GM21528 (cell line): ENCODE measurements around the gene DLGAP1.
"Not testable (repeated sequence)": the region's sequence is repeated elsewhere in the genome, so short reads cannot be mapped to it uniquely, and the experiment has no call there.

Experiments used
- ATAC-seq: cut with Tn5 transposase; IDR thresholded peaks from one replicate; pipeline ENCODE4 v1.9.1; 2021; ENCODE audit warnings: mild to moderate bottlenecking, moderate library complexity; ENCODE audit not compliant: unreplicated experiment, low FRiP score

Gene DLGAP1

GRCh38 chr18:3472121-3472520 lies 983.0 kb downstream of the DLGAP1 start:
- not testable (repeated sequence) for ATAC-seq

GRCh38 chr18:3471141-3471648 lies 983.9 kb downstream of the DLGAP1 start:
- ATAC-seq, result no peak

DNA sequence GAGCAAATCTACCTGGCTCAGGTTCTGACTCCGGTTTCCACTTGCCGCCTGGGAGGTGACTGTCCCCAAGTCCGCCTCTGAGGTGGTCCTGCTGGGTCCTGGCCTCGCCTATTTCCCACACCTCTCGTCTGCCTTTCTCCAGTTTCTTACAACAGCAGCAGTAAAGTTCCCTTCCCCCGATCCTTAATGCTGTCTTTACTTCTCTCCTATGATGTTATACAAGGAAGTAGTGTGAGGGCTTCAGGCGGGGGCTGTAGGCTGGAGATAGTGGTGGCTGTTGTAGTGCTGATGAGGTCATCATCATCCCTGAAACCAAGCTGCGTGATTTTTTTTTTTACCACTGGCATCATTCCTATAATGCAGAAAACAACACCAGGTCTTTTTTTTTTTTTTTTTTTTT lies 986.3 kb downstream of the DLGAP1 start:
- no peak for ATAC-seq

DNA sequence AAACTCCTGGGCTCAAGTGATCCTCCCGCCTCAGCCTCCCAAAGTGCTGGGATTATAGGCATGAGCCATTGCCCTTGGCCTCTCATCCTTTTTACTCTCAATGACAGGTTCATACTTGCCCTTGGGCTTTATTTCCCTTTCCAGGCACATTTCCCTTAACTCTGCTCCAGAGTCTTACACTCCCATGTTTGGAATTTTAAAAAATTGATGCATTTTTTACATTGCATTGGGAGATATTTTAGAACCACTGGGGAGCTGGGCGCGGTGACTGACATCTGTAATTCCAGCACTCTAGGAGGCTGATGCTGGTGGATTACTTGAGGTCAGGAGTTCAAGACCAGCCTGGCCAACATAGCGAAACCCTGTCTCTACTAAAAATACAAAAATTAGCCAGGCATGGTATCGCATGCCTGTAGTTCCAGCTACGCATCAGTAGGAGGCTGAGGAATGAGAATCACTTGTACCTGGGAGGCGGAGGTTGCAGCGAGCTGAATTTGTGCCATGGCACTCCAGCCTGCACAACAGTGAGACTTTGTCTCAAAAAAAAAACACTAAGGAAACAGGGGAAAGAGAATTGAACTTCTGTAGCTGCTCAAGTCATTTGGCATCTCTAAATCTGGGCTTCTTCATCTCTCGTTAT lies 986.9 kb downstream of the DLGAP1 start:
- no peak for ATAC-seq

DNA sequence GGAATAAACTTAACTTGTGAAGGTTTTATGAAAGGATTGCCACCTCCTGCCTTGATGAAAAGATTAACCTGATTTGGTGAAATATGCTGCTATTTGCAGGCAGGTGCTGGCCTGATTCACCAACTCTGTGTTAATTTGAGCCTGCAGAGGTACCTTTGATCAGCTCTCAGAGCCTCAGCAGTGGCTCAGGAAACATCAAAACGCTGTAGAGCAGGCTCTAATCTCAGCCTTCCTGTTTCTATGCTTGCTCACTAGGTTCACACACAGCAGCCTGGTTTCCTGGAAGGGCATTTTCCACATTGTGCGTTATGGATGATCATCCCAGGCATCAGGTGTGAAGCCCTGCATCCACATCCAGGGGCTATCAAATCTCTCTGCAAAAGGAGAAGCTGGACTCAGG lies 988.2 kb downstream of the DLGAP1 start:
- no peak for ATAC-seq

GRCh38 chr18:3466045-3466444 lies 989.1 kb downstream of the DLGAP1 start:
- ATAC-seq, result no peak

DNA sequence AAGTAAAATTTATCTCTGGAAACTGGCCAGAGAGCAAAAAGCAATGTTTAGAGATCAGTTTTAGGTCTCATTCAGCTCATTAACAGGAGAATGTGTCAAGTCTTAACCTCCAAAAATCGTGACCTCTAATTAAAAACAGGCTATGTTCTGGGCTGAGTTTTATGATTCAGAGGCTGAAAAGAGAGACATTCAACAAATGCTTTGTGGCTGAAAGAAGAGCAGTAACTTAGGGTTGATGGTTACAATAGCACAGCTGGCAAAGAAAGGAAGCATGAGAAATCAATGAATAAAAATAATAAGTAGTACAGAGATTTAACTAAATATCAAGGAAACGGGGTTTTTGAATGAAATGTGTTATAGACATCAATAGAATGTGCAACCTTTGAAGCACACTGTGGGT lies 992.1 kb downstream of the DLGAP1 start:
- ATAC-seq, result no peak

GRCh38 chr18:3461704-3462103 lies 993.4 kb downstream of the DLGAP1 start:
- no peak for ATAC-seq

GRCh38 chr18:3460823-3461398 lies 994.2 kb downstream of the DLGAP1 start:
- no peak for ATAC-seq

GRCh38 chr18:3458952-3459853 lies 995.9 kb downstream of the DLGAP1 start:
- no peak for ATAC-seq

DNA sequence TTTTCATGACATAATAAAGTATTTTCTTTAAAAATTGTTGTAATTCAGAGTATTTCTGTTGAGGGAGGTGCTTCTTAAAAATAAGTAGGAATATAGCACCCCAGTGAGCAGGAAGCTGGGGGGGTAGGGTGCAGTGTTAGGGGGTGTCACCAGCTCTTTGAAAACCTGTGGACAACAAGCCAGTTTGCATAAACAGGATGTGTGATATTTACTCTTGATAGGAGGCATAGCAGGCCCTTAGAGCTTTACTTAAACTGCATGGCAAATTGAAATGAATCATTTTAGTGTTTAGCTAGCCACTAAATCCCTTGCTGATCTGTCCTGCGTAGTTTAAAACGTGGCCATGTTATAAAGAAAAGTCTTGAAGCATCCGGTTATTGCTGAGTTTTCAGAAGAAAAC lies 996.7 kb downstream of the DLGAP1 start:
- ATAC-seq, result no peak

- no peak for ATAC-seq
Observed at GRCh38 chr18:3457261-3457724, 997.8 kb downstream of the DLGAP1 start.

DNA sequence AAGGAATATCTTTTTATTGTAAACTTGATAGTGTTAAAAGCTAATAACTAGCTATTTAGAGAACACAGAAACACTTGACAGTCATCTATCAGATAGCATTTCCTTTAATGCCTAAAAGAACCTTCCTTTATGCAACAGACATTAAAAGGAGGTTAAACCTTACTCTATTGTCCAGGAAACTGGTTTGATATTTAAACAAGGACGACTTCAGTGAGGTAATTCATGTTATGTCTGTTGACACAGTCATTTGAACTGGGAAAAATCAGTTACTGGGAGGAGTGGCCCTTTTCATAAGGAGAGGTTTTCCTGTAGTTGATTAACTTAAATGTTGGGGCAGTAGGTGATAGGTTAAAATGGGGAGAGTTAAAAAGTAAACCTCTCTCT lies 998.4 kb downstream of the DLGAP1 start:
- ATAC-seq, result no peak

GRCh38 chr18:3455907-3456685 lies 999.0 kb downstream of the DLGAP1 start:
- no peak for ATAC-seq

DNA sequence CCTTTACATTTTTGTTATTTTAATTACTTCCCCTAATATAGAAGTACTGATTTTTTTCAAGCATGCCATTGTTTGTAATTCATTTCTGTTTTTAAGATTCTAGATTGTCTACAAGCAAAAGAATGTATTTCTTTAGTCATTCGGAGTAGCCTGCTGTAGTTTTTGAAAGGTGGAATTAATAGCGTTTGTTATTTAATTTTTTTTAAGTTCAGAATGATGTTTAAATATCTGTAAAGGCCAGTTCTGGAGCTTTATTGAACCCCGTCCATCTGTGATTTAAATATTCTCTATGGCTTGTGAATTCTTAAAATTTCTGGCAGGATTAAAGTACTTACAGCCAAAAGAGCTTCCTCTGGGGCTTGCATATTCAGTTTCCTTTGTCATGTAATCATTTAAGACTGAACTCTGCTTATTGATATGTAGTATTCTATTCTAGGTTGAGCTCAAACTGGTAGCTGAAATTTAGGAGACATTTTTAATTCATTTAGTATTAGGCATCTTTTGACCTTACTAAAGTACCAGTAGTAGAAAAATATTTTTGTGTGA lies 999.9 kb downstream of the DLGAP1 start:
- ATAC-seq, result no peak

DNA sequence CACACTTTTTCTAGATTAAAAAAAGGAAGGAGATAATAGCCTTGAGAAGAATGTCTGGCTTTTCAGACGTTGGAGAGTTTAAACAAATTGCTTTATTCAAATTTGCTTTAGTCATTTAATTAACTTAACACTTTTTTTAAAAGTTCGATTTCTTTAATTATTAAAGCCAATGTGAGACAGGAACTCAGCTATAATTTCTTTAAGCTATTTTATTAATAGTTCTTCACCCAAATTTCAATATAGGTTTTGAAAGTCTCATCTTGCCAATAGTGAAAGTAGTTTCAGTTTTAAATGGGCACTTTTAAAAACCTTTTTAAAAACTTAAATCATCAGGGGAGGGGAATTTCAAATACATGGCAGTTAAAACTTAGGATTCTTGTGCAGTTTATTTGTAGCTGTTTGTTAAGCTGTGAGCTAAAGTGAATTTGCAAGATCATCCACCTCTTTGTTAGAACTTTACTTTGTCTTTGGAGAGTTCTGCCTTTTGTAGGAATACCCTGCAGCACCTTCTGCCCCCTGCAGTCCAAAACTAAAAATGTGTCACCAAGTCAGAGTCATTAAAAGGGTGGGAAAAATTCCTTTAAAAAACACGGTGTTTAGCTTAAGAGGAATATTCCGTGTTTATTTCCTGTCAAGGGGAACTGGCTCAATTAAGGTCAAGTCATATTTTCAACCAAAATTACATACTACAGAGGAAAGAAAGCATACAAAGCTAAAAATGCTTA lies 1000.6 kb downstream of the DLGAP1 start:
- no peak for ATAC-seq

GRCh38 chr18:3453540-3454364 lies 1001.4 kb downstream of the DLGAP1 start:
- no peak for ATAC-seq

DNA sequence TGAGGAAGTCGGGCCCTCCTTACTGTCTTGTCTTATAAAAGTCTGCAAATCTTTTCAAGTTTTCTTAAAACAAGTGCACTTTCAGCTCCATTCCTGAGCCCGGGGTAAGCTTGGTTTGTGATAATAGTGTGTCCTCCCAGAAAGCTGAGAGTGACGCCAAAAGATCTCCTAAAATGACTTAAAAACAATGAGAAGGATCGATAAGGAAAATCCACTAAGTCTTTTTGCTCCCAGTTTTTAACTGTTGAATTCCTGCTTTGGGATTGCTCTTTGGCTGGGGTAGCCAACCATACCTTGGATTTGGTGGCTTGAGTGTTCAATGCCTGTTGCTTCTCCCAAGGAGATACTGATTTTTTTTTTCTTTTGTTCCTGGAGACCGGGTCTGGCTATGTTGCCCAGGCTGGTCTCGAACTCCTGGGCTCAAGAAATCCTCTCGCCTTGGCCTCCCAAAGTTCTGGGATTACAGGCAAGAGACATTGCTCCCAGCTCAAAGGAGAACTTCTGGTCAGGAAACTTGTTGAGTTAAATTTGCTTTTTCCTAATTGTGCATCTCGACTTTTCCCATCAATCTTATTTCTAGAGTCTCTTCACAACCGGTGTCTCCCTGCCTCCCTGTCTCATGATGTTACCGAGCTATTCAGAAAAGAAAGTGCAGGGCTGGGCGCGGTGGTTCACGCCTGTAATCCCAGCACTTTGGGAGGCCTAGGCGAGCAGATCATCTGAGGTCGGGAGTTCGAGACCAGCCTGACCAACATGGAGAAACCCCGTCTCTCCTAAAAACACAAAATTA lies 1002.2 kb downstream of the DLGAP1 start:
- ATAC-seq, result no peak
